Uterine smooth muscle cell (primary cell): ENCODE data around the gene PCGF3. TPM values are rescaled to one million over a fixed set of nuclear protein-coding genes. Genes with fewer than 3 reads are reported as not detected.

Experiments
- total RNA-seq: library from RNA; depleted of rRNA; stranded (reverse); fragments of >200 nt; gene quantifications from 2 replicates; pipeline ENCODE4 v1.2.3, GENCODE V29; 2014

PCGF3 gene
- 35.0 and 45.2 TPM in 2 replicates for total RNA-seq

GRCh38 chr4:705278-706082 lies at the start of gene PCGF3:
TSS of gene PCGF3 (plus strand) at chr4:705832. CDS start at chr4:733681, 27,849 bp downstream.

DNA sequence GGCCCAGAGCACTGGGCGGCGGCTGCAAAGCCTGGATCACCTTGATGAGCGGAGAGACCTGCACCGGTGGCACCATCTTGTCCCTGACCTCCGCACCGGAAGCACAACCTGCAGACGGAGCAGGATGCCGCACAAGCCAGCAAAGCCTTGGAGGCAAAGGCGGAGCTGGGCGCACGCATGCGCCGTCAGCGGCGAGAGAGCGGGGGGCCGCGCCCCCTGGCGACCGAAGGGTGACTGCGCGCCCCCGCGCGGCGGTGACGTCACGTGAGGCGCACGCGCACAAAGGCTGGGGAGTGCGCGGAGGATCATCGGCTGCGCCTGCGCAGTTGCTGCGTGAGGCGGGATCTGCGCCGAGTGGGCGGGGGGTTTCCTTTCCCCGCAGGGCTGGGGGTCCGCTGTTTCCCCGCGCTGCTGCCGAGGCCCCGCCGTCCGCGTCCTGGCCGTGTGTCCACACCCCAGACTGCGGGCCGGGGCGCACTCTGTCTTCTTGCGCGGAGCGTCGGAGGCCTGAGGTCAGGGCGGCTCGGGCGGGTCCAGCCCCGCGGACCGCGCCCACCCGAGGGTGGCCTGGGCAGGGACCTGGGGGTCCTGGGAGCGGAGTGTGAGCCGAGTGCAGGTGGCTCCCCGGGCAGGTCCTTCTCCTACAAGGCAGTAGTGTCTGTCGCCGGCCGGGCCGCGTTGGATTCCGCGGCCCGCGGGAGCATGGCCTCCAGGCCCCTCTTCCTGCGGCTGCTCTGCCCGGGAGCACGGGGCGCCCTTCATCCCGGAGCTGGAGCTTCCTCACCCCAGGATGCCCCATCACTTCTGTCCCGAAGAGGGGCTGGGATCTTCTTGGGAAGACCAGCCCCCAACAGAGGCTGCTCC lies 31.2 kb upstream of the PCGF3 start, which contains the start of the genes ATP5ME and MYL5:
Gene ATP5ME (minus strand): TSS at position 105 of the 864 bp plus-strand sequence. CDS start 29 bp downstream, at position 76.
Gene MYL5 (plus strand): TSS at position 371 of the 864 bp plus-strand sequence. CDS start 3,485 bp downstream, outside the sequence.

DNA sequence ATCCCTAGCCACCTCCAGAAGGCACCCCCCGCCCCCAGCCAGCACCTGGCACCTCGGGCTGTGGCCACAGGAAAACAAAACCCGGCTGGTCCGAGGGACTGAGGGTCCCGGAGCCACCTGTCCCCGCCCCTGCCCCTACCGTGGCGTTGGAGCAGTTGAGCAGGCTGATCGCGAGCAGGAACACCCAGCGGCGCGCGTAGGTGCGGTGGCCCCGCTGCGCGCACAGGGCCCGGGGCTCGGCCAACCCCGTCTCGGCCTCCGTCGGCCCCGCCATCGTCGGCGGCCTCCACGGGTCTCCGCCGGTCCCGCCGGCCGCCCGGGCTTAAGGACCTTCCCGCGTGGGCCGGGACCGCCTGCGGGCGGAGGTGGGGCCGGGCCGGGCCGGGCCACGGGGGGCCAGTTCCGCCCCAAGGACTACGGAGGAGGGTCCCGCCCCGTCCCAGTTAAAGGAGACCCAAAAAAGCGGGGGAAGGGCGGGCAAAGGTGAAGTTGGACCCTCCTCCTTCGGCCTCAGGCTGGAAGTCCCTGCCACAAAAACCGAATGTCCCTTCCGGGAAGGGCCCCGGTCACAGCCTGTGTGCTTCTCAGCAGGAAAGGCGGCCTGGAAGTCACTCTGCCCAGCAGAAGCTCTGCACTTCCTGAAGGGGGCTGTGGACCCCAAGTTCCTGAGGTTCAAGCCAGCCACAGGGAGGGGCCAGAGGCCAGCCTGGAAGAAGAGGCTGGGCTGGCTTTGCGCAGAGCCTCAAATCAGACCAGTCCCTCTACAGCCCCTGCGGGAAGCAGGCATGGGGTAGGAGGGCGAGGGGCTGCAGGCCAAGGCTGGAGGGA lies 16.6 kb upstream of the PCGF3 start, which contains the start of gene SLC49A3:
Gene SLC49A3 (minus strand): TSS at position 298 of the 828 bp plus-strand sequence. CDS start 24 bp downstream, at position 274.

Other genes with a start within 250 kb of the PCGF3 start
- gene ZNF721, start 206.7 kb upstream of the PCGF3 start, total RNA-seq = 23.4 and 24.7 TPM in 2 replicates
- gene PIGG, start 206.6 kb upstream of the PCGF3 start, total RNA-seq = 48.7 and 49.0 TPM in 2 replicates
- gene TMEM271, start 129.5 kb upstream of the PCGF3 start, total RNA-seq = not detected in 2 replicates
- 0.22 and 1.1 TPM in 2 replicates for gene PDE6B, start 80.3 kb upstream of the PCGF3 start, total RNA-seq
- gene ATP5ME, start 31.6 kb upstream of the PCGF3 start, total RNA-seq = 68.3 and 154 TPM in 2 replicates
- gene MYL5, start 31.3 kb upstream of the PCGF3 start, total RNA-seq = 9.1 and 12.9 TPM in 2 replicates
- 0.55 and 1.00 TPM in 2 replicates for gene SLC49A3, start 16.7 kb upstream of the PCGF3 start, total RNA-seq
- gene CPLX1, start 120.3 kb downstream of the PCGF3 start, total RNA-seq = under 0.01 TPM in 1 of 2 replicates, not detected in the other
- 57.1 and 66.0 TPM in 2 replicates for gene GAK, start 226.5 kb downstream of the PCGF3 start, total RNA-seq
- 9.1 and 10.5 TPM in 2 replicates for gene TMEM175, start 226.6 kb downstream of the PCGF3 start, total RNA-seq